LNCAP (cell line): Measurements from ENCODE around the gene PTPRJ.

Experiments
- CTCF ChIP-seq: fragments of 450-650 bp; IDR thresholded peaks from 2 replicates; pipeline ENCODE4 v1.5.1; 2017; ENCODE audit warnings: mild to moderate bottlenecking

Gene PTPRJ

GRCh38 chr11:48109046-48109666, 128.8 kb downstream of the PTPRJ start:
- TF ChIP-seq CTCF: peak; percentile 19; the same call in 1 of the 2 replicates

DNA sequence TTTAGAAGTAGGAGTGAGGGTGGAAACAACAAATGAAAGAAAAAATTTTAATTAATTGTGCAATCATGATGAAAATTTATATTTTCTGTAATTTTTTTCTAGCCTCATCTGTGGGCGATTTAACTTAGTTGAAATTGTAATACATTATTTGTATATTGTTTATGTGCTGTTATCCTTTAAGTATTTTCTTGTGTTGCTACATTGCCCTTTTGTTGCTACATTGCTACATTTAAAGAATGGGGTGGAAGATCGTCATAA, 130.1 kb downstream of the PTPRJ start:
- TF ChIP-seq CTCF: no peak

GRCh38 chr11:48111891-48112290, 131.5 kb downstream of the PTPRJ start:
- TF ChIP-seq CTCF: no peak

DNA sequence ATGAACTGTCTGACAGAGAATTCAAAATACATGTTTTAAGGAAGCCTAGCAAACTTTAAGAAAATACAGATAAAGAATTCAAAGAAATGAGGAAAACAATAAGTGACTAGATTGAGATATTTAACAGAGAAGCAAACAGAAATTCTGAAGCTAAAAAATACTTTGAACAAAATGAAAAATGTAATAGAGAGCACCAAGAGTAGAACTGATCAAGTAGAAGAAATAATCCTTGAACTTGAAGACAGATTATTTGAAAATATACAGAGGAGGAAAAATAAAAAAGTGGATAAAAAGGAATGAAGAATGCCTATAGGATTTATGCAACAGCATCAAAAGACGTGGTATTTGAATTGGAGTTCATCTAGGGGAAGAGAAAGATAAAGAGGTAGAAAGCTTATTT, 134.4 kb downstream of the PTPRJ start:
- no peak for TF ChIP-seq CTCF

- TF ChIP-seq CTCF: peak; percentile 58
Observed at GRCh38 chr11:48116437-48117228, 136.3 kb downstream of the PTPRJ start.

DNA sequence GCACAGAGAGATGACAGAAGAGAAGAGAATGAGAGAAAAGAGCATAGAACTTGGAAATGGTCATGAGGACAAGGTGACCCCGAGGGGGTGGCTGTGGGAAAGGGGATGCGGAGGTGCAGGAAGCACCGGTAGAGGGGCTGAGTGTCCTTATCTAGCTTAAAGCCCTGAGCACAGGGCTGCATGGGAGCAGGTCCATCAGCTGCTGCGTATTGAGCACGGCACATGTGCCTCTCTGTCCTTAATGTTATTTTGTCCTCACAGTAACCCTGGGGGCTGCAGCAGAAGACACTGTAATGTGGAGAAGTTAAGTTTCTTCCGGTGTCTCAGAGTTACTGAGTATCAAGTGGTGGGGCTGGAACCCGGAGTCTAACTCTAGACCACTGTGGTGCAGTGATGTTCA, 141.9 kb downstream of the PTPRJ start:
- TF ChIP-seq CTCF: no peak

DNA sequence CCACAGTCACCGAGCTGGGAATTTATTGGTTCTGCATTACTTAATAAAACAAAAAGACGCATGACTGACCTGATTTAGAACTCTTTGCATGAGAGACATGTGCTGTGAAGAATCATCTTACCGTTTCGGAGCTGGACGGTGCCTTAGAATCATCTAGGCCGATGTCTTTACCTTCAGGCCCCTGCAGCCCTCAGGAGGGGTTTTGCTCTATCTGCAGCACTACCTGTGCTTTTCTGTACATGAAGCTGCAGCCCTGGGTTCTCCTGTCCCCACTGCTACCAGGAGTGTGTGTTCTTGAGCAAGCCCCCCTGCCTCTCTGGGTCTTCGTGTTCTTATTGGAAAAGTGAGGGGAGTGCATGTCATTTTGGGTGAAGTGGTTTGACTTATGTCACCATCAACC, 142.3 kb downstream of the PTPRJ start:
- TF ChIP-seq CTCF: no peak
